B cell (primary cell): ENCODE measurements around the gene LRP2. TPM values are rescaled to one million over a fixed set of nuclear protein-coding genes. Genes with fewer than 3 reads are reported as not detected.
A peak's percentile ranks its signal among the peaks of the same experiment; 100 is the strongest.

Experiments
- ATAC-seq: fragments of 200-7000 bp; cut with Tn5 transposase; one replicate; pipeline ENCODE4 v1.10.0; 2021; ENCODE audit warnings: low read depth, mild to moderate bottlenecking, moderate number of reproducible peaks, moderate library complexity
- CTCF ChIA-PET: fragments of 350-600 bp; sonication (Branson Sonifier 250); formaldehyde crosslinking; loops from one replicate; lab custom pipeline; 2021; ENCODE audit warnings: antibody characterized with exemption, inconsistent platforms; lab: Charles Lee
- POLR2A ChIA-PET: fragments of 350-600 bp; sonication (Branson Sonifier 250); formaldehyde crosslinking; loops from one replicate; lab custom pipeline; 2021; ENCODE audit warnings: antibody characterized with exemption; lab: Charles Lee
- DNase-seq: peaks from one replicate; pipeline ENCODE4 v3.0.0; 2013
- H2AFZ ChIP-seq: 2 replicates; pipeline ENCODE4 v1.6.1; 2012; ENCODE audit warnings: mild to moderate bottlenecking, low read depth, low read length; ENCODE audit not compliant: insufficient read depth, poor library complexity, severe bottlenecking
- H3K27ac ChIP-seq, 2 donors: 1 replicate in 1 of 2; 2 replicates in 1 of 2; pipeline ENCODE4 v1.5.1; 2012 to 2013; ENCODE audit warnings: low read length in 2 of 2, mild to moderate bottlenecking in 2 of 2, moderate library complexity in 1 of 2
- H3K27me3 ChIP-seq, 4 experiments: fragments of 200-600 bp in 1 of 4; sonication (generic) in 1 of 4; replicated peaks in 1 of 4; 1 replicate in 2 of 4; 2 replicates in 2 of 4; pipeline versions ENCODE4 v1.6.1 to v1.7.0; 2013 to 2016; ENCODE audit warnings: low read length in 3 of 4, mild to moderate bottlenecking in 2 of 4, mixed read lengths in 1 of 4, moderate library complexity in 1 of 4; ENCODE audit not compliant: insufficient read depth in 4 of 4, control insufficient read depth in 3 of 4; ENCODE audit errors: control extremely low read depth in 1 of 4
- H3K36me3 ChIP-seq, 2 experiments: replicated peaks in 1 of 2; 1 replicate in 1 of 2; 2 replicates in 1 of 2; pipeline versions ENCODE4 v1.6.1 to v1.7.1; 2013; ENCODE audit warnings: low read length in 1 of 2; ENCODE audit not compliant: insufficient read depth in 2 of 2, control insufficient read depth in 1 of 2; ENCODE audit errors: control extremely low read depth in 1 of 2, extremely low read depth in 1 of 2
- H3K4me1 ChIP-seq, 2 donors: fragments of 200-600 bp in 1 of 2; sonication (generic) in 1 of 2; 1 replicate in 1 of 2; 2 replicates in 1 of 2; pipeline versions ENCODE4 v1.5.1 to v1.6.1; 2013 to 2017; ENCODE audit warnings: low read length in 2 of 2; ENCODE audit not compliant: control insufficient read depth in 2 of 2, insufficient read depth in 2 of 2
- H3K4me2 ChIP-seq: replicated peaks from 2 replicates; pipeline ENCODE3; 2012; ENCODE audit warnings: mild to moderate bottlenecking, low read depth, low read length; ENCODE audit not compliant: poor library complexity, severe bottlenecking
- H3K4me3 ChIP-seq, 5 experiments: fragments of 200-600 bp in 1 of 5; sonication (generic) in 1 of 5; 1 replicate in 3 of 5; 2 replicates in 2 of 5; pipeline versions ENCODE4 v1.5.1 to v1.7.0; 2011 to 2016; ENCODE audit warnings: low read length in 4 of 5, mild to moderate bottlenecking in 4 of 5, low read depth in 2 of 5, control low read depth in 1 of 5, moderate library complexity in 1 of 5; ENCODE audit not compliant: insufficient read depth in 1 of 5; ENCODE audit errors: control extremely low read depth in 1 of 5, extremely low read depth in 1 of 5
- H3K79me2 ChIP-seq: fragments of 200-600 bp; sonication (generic); one replicate; pipeline ENCODE4 v1.6.0; 2016; ENCODE audit warnings: low read length; ENCODE audit not compliant: control insufficient read depth, insufficient read depth
- H3K9ac ChIP-seq: fragments of 200-600 bp; sonication (generic); 2 replicates; pipeline ENCODE4 v1.6.1; 2017; ENCODE audit warnings: mild to moderate bottlenecking, low read length, moderate library complexity
- H3K9me3 ChIP-seq, 3 donors: one replicate each; pipeline versions ENCODE4 v1.6.1 to v1.7.1; 2013; ENCODE audit warnings: low read length in 2 of 3; ENCODE audit not compliant: control insufficient read depth in 2 of 3, insufficient read depth in 1 of 3; ENCODE audit errors: control extremely low read depth in 1 of 3
- H4K20me1 ChIP-seq: 2 replicates; pipeline ENCODE4 v1.6.0; 2012; ENCODE audit warnings: mild to moderate bottlenecking, low read length; ENCODE audit not compliant: insufficient read depth, control insufficient read depth, poor library complexity, severe bottlenecking
- H3K27ac Mint-ChIP-seq: one replicate; pipeline ENCODE4 v1.8.0; 2021; ENCODE audit warnings: mixed read lengths
- H3K27me3 Mint-ChIP-seq: one replicate; pipeline ENCODE4 v1.8.0; 2021; ENCODE audit warnings: mixed read lengths
- H3K4me1 Mint-ChIP-seq: one replicate; pipeline ENCODE4 v1.8.0; 2021; ENCODE audit warnings: mixed read lengths
- H3K4me3 Mint-ChIP-seq: one replicate; pipeline ENCODE4 v1.8.0; 2021; ENCODE audit warnings: mixed read lengths
- H3K9me3 Mint-ChIP-seq: one replicate; pipeline ENCODE4 v1.8.0; 2022; ENCODE audit warnings: mixed read lengths; ENCODE audit not compliant: insufficient read depth
- CTCF ChIP-seq: fragments of 200-600 bp; IDR thresholded peaks from one replicate; pipeline ENCODE4 v1.8.0; 2022; ENCODE audit warnings: antibody characterized with exemption, mild to moderate bottlenecking
- EZH2 ChIP-seq: IDR thresholded peaks from 2 replicates; pipeline ENCODE4 v1.6.1; 2012; ENCODE audit warnings: borderline replicate concordance, low read depth, mild to moderate bottlenecking, moderate library complexity, low read length; ENCODE audit not compliant: insufficient read depth, poor library complexity, severe bottlenecking
- WGBS: methylation state at CpG from one replicate; pipeline ENCODE4 v1.1.5; 2013; ENCODE audit warnings: missing lambda C conversion rate; ENCODE audit not compliant: insufficient coverage; 5-methylcytosine and 5-hydroxymethylcytosine counted together
- intact Hi-C: fragments of 100-400 bp; cut with micrococcal nuclease; formaldehyde crosslinking; loops from one replicate; pipeline ENCODE4 v1.10.0; 2022
- polyA plus RNA-seq: library from polyadenylated mRNA; depleted of rRNA; stranded (reverse); fragments of >200 nt; gene quantifications from 2 replicates; pipeline ENCODE4 v1.2.3, GENCODE V29; 2012
- total RNA-seq, 2 donors: library from RNA; stranded (reverse); fragments of 120-200 nt in 1 of 2; gene quantifications; 1 replicate in 1 of 2; 2 replicates in 1 of 2; pipeline versions ENCODE4 v1.2.3 to v1.2.4, GENCODE V29; 2013 to 2022

The LRP2 gene
- total and polyA plus RNA-seq, 2 donors (not counting 1 experiment from before 2014, with no cell fraction given): not detected

DNA sequence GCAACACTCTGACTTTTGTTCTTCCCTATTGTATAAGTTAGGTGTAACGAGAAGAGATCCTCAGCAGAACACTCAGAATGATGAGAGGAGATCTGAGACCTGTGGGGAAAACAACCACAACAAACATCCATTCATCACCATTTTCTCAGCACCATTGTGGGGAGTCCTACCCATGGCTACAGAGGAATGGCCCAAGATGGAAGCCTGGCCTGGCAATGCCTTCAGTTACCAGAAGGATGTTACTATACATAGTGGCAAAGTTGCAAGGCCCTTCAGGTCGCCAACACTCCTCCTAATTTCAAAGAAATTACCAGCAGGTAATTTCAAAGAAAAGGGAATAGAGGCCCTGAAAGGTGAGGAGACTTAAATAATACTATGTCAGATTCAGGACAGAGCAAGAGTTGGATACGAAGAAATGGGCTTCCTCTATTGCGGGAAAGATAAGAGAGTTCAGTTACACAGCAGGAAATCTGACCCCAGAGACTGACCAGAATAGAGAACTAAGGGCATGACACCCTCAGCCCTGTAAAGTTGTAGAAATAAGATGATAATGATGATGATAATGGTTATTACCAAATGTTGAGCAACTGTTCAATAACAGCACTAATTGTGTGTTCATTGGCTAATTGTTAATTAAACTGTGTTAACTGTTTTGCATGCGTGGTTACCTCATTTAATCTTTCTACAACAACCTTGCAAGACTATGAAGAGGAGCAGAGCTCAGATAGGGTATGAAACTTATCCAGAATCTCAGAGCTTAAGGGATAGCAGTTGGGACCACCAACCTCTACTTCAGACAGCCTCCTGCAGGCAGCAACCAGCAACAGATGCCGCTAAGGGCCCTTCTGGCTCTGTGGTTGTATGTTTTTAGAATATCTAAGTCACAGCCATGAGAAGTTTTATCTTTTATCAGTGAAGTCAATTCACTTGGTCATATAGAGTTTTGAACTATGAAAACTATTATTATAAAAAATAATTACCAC lies 255.5 kb downstream of the LRP2 start:
- ChIA-PET POLR2A (no interaction called here), CTCF (interaction anchor here (1.0 to 4.8 kb wide), 4 partner anchors 9 to 35 kb away, joined by 3 to 45 read pairs (median 4); no protein-coding TSS in a partner anchor)
- H4K20me1 ChIP-seq: no peaks in the 10 kb centered on the region
- H3K79me2 ChIP-seq: no peaks in the 10 kb centered on the region
- TF ChIP-seq CTCF (no peak), EZH2 (no peak)
- 49% methylated on average over 2 of the region's 6 CpGs for whole genome bisulfite sequencing
- H3K9me3 ChIP-seq: no peaks in the 10 kb centered on the region
- peaks cover 0 to 13% (median 0%) of the 10 kb centered on the region in 4 experiments for H3K27me3 ChIP-seq
- no peak overlapping the region for H3K27ac ChIP-seq
- peak overlapping the region; percentile 25 for H3K4me2 ChIP-seq
- no peak overlapping the region for H2AFZ ChIP-seq
- no peak overlapping the region for H3K9ac ChIP-seq
- H3K9me3 Mint-ChIP-seq: no peaks in the 10 kb centered on the region
- H3K4me3 Mint-ChIP-seq: no peak overlapping the region
- H3K4me1 Mint-ChIP-seq: peaks cover 37% of the 10 kb centered on the region
- no peaks in the 10 kb centered on the region for H3K27me3 Mint-ChIP-seq
- intact Hi-C loops: no loop called here
- no peak for ATAC-seq
- no peaks in the 10 kb centered on the region for H3K36me3 ChIP-seq
- H3K4me1 ChIP-seq: peaks cover 24 to 30% of the 10 kb centered on the region in 2 donors
- no peak for DNase-seq
- H3K27ac Mint-ChIP-seq: no peak overlapping the region
- H3K4me3 ChIP-seq: no peak overlapping the region

DNA sequence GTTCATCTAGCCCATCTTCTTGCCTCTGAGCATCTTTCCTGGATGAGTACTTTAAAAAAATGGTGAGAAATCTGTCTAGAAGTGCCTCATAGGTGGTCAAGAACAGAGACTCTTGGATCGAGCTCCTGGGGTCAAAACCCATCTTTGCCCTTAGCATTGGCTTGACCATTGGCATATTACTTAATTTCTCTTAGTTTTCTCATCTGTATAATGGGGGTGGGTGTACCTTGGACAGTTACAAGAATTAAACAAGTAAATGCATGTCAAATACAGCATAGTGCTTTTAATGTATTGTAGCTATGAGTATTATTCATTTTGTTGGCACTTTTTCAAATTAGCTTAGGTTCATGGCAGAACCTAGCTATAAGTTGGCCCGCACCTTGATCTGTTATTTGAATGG lies 256.2 kb downstream of the LRP2 start:
- Histone ChIP-seq H3K36me3 (no peaks in the 10 kb centered on the region), H3K9ac (no peak overlapping the region), H3K4me3 (no peak overlapping the region), H3K27ac (no peak overlapping the region), H3K4me1 (peaks cover 28 to 36% of the 10 kb centered on the region in 2 donors), H4K20me1 (no peaks in the 10 kb centered on the region), H3K4me2 (no peak overlapping the region), H3K27me3 (peaks cover 0 to 13% (median 0%) of the 10 kb centered on the region in 4 experiments), H2AFZ (no peak overlapping the region), H3K79me2 (no peaks in the 10 kb centered on the region), H3K9me3 (no peaks in the 10 kb centered on the region)
- POLR2A ChIA-PET: no interaction called here
- Mint-ChIP-seq H3K4me3 (no peak overlapping the region), H3K27ac (no peak overlapping the region), H3K4me1 (peaks cover 44% of the 10 kb centered on the region), H3K27me3 (no peaks in the 10 kb centered on the region), H3K9me3 (no peaks in the 10 kb centered on the region)
- no CpG with 5 or more reads among the region's 2 CpGs for WGBS
- DNase-seq (no peak), ATAC-seq (no peak)
- TF ChIP-seq CTCF (no peak), EZH2 (no peak)
- intact Hi-C loops: no loop called here
- CTCF ChIA-PET: interaction anchor here (1.0 to 2.0 kb wide), 2 partner anchors 26 to 36 kb away, joined by 3 to 5 read pairs; no protein-coding TSS in a partner anchor
